HS-5 (cell line): ENCODE data around the gene ASAP3.
A peak's percentile ranks its signal among the peaks of the same experiment; 100 is the strongest.

Experiments
- DNase-seq: peaks from one replicate; pipeline ENCODE4 v3.0.0-alpha.2; 2012; ENCODE audit warnings: low read depth

ASAP3 gene

DNA sequence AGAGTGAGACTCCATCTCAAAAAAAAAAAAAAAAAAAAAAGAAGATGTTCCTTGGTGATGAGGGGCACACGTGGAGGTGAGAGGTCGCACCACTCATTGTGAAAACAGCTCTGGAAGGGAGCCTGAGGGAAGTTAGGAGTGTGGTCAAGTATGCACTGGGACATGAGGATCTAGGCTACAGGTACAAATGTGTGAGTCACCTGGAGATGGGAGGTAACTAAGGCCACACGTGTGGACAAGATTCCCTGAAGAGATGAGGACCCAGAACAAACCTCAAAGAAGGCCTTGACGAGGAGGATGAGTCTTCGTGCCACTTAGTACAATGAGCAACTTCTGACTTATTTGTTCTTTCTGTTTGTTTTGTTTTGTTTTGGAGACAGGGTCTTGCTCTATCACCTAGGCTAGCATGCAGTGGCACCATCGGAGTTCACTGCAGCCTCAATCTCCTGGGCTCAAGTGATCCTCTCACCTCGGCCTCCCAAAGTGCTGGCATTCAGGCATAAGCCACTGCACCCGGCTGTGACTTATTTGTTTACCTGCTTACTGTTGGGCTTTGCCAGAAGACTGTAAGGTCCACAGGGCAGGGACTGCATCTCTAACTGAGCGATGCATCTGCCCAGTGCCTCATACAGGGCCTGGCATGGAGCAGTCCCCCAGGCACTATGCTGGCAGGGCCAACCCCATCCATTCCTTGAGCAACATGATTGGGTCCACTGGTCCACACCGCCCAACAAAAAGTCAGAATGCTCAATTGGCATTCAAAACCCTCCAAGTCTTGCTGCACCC is 6.4 kb downstream of the ASAP3 start:
- DNase-seq: no peak

DNA sequence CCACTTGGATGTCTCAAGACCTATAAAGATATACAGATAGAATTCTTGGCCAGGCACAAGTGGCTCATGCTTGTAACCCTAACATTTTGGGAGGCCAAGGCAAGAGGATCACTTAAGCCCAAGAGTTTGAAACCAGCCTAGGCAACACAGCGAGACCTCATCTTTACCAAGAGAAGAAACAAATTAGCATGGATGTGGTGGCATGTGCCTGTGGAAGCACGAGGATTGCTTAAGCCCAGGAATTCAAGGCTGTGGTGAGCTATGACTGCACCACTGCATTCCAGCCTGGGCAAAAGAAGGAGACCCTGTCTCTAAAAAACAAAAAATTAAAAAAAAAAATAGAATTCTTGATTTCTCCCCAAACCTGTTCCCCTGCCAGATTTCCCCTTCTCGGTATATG is 8.3 kb downstream of the ASAP3 start:
- no peak for DNase-seq

DNA sequence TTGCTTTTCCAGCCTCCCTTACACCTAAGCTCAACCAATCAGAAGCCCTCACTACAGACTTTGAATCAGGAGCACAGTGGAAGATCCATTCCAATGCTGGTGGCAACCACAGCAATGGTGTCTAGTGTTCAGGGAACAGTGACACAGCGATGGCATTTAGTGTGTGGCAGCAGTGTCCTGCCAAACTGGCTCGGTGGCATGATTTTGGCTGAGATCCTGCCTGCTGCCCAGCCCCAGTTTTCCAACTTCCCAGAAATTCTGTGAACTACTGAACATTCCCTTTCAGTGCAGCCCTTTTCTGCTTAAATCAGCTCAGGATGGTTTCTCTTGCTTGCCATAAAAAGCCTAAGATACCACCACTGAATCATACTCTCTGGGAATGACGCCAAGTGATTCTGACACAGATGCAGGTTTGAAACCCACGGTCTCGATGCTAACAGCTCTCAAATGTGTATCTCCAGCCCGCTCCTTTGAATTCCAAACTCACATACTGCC is 8.8 kb downstream of the ASAP3 start:
- DNase-seq: peak; percentile 84

GRCh38 chr1:23473037-23473800 is 10.8 kb downstream of the ASAP3 start:
- DNase-seq: no peak

GRCh38 chr1:23472351-23473036 is 11.5 kb downstream of the ASAP3 start:
- no peak for DNase-seq

DNA sequence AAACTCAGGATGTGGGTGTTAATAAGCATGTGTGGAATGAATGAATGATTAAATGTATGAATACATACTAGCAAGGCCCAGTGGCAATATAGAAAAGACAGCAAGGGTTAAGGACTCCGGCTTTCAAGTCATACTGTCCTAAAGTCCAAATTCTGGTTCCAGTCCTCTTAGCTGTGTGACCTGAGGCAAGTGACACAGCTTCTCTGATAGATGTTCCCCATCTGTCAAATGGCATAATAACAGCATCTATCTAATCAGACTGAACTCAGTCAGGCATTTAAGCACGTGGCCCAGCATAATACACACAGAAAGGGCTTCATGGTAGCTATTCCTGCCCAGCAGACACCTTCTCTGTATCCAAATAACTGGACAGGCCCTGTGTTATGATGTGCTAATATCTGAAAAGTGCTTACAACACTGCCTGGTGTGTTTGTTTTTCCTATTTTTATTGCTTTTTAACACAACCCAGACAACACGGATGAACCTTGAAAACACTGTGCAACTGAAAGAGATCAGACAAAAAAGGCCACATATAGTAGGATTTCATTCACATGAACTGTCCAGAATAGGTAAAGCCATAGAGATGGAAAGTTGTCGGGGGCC is 12.4 kb downstream of the ASAP3 start:
- DNase-seq: no peak

DNA sequence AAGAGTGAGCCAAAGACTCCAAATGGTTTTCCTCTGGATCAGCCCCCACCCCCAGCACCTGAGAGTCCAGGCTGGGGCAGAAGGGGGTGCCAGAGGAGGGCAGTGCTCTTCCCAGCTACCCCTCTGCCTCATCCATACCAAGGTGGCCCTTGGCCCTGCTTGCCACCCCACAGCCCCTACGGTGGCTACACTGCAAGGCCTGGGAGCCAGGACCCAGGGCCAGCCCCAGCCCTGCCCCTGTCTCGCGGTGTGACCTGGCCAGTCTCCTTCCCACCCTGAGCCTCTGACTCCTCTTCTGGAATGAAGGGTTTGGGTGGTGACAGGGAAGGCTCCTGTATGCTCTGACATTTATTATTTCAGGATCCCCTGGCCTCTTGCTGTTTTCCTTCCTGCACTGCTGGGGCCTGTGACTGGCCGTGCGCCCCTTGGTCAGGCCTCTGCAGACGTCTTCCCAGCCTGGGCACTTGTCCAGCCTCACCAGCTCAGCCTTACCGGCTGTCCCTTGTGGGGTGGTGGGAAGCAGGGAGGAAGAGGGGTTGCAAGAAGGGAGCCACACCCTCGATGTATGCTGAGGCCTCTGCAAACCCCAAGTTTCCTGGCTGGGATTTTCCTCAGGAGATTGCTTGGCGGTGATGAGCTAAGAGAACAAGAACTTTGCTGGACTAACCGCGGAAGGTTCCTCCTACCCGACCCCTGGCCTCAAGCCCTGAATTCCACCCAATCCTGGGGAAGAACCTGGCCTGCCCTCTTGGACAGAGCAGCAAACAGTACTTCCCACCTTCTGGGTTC is 13.5 kb downstream of the ASAP3 start:
- DNase-seq: no peak

DNA sequence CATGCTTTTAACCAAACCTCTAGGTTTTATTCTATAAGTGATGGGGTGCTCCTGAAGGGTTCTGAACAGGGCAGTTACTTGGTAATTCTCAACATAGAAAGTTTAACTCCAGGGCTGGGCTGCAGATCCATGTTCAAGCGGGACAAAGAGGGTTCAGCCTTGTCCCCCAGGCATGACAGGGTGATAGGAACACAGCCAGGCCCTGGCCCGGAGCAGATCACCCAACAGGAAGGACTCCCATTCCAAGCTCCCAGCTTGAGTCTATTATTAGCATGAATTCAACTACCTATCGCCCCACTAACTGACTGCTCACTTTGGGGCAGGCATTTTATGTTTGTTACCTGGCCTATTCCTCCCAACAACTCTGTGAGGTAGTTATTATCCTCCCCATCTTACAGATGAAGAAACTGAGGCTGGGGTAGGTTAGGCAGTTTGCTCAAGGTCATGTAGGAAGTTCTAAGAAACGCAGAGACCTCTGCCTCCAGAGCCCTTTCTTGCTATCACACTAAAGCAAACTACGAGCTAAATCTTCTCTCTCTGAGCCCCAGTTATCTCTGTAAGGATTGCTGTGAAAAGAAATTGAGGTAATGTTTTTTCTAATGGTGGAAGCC is 14.5 kb downstream of the ASAP3 start:
- DNase-seq: no peak

DNA sequence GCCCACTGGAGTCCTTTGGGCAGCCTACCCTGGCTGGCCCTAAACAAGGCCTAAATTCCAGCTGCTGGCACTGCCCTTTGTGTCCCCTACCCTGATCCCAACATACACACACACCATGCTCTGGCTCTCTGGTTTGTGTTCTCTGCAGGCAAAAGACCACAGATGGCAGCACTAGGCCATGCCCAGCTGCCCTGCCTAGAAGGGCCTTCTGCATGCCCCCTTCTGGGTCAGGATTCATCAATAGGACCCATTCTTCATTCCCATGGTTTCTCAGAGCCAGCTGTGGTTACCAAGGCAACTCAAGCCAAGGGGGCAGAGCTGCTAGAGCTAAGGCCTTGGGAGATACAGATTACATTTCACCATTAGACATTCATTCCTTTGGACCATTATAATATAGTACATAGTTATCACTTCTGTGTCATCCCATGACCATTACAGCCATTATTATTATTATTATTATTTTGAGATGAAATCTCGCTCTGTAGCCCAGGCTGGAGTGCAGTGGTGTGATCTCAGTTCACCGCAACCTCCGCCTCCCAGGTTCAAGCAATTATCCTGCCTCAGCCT is 17.5 kb downstream of the ASAP3 start:
- DNase-seq: no peak

- DNase-seq: no peak
These were observed 20.7 kb downstream of the ASAP3 start for GRCh38 chr1:23463286-23463685.

- no peak for DNase-seq
These were observed 21.2 kb downstream of the ASAP3 start for GRCh38 chr1:23462766-23463165.

- no peak for DNase-seq
These were observed 22.9 kb downstream of the ASAP3 start for GRCh38 chr1:23461050-23461449.

- no peak for DNase-seq
These were observed 23.5 kb downstream of the ASAP3 start for GRCh38 chr1:23460519-23460918.

DNA sequence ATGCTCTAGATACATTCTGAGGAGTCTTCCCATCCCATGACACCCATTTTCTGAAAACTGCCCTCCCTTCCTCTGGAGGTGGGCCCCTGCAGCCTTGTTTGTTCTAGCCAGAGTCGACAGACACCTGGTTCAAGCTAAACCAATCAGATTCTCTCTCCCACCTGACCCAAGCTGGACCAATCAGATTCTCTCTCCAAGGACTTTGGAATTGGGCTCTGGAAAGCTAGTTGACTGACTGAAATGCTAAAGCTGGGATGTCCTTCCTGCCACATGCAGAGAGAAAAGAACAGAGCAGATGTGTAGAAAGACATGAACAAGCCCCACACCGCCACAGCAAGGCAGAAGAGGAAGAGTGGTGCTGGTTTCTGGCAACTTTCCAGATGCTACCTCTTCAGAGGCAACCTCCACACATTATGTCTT is 24.6 kb downstream of the ASAP3 start:
- no peak for DNase-seq

GRCh38 chr1:23456226-23456625 is 27.8 kb downstream of the ASAP3 start:
- DNase-seq: no peak

DNA sequence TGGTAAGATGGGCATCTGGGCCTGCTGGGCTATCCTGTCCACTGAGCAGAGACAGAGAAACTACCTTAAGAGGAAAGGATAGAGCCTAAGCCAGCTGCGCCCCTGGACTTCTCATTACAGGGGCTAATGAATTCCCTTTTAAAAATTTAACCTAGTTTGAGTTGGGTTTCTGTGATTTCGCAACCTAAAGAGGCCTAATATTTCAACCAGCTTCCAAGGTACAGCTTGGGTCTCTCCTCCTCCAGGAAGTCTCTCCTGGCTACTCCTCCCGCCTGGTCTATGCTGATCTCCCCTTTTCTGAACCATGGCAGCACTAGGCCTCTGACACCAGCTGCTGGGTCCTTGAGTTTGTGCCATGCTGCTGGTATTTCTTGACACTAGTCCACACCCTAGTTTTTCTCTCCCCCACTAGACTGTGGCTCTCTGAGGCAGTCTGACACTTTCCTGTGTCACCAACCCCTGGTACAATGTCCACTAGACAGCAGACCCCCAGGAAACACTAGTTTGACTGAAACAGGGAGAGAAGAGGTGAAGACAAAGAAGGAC is 30.5 kb downstream of the ASAP3 start:
- no peak for DNase-seq

DNA sequence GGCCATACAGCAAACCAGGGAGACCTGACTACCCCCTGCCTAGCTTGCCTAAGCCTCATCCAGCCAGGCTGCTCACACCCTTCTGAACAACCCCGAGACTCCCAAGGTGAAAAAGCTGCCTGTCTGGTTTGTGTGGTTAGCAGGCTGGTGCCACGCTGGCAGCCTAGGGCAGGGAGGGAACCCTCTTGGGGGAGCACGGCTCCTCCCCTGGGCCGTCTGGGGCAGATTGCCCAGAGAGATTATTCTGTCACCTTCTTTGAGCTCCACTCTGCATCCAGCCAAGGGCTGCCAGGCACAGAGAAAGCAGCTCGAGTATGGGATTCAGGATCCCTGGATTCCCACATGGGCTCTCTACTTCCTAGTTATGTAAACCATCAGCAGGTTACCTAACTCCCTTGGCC is 32.0 kb downstream of the ASAP3 start:
- no peak for DNase-seq

DNA sequence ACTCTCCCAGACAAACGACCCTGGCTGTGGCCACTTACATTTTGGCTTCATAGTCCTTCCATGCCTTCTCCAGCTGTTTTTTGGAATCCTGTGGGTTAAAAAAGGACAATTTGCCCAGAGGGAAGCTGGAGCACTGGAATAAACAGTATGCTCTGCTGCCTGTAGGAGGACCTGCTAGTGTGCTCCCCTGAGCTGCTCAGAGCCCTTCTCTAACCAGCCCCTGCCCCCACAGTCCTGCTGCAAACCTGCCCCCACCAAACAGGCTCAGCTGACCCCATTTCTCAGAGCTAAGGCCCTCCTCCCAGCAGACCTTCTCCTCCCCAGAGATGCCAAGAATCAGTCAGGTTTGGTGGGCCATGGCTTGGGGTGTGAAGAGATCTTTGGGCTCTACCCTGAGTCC is 32.5 kb downstream of the ASAP3 start:
- DNase-seq: no peak

DNA sequence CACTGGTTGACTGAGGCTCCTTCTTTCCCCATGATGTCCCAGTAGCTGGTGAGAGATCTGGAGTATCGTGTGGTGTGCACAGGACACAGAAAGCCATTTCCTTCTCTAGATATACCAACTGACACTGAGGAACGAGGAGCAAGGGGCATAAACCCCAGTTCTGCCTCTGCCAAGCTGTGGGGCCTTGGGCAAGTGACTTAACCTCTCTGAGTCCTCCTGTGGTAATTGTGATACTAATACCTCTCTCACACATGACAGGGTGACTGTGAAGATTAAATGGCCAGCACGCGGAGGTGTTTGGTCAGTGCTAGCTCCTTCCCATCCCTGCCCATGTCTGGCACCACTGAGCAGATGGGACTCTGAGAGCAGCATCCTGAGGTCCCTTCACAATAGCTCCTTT is 33.1 kb downstream of the ASAP3 start:
- DNase-seq: no peak

DNA sequence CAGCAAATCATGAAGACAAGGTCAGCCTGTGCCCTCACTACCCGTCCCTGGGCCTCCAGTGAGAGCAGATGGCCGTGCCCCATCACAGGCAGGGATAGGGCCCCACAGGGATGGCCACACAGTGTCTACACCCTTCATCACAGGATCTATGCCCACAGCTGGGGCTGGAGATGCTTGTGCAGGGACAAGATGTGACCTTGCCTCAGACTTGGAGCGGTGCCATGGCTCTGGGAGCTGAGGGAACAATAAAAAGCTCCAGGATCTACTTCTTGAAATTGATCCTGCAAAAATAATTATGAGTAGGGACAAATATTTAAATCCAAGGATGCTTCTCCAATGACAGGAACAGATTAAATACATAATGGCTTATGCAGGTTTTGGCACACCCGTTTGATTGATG is 34.0 kb downstream of the ASAP3 start:
- DNase-seq: no peak

DNA sequence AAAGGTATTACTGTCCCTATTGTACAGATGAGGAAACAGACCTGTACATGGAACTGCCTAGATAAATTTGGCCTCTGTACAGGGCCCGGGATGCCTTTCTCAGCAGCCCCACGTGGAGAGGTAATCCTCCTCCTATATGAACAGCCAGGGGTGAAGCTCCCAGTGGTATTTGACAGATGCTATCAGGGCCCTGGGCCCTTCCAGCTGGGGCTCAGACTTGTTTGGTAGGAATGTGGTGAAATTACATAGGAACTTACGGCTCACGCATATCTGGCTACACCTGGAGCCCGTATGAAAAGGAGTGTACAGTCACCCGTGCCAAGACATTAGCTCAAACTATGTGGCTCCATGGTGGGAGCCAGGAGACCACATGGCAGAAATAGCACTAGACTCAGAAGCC is 34.7 kb downstream of the ASAP3 start:
- DNase-seq: no peak
